Epithelial cell of esophagus (primary cell): ENCODE results near the gene PXDN.

ENCODE experiments used
- DNase-seq: peaks from one replicate; pipeline ENCODE4 v3.0.0; 2010; ENCODE audit warnings: low read depth
- H3K4me3 ChIP-seq: 2 replicates; pipeline ENCODE4 v1.5.1; 2011; ENCODE audit warnings: mild to moderate bottlenecking, low read length, control low read depth
- TF ChIP-seq, protein P1 (sequence below): IDR thresholded peaks from 2 replicates; pipeline ENCODE4 v1.5.1; 2011; ENCODE audit warnings: low read depth, mild to moderate bottlenecking, low read length, control low read depth, inconsistent platforms; ENCODE audit not compliant: insufficient read depth; ENCODE audit errors: missing control alignments

Gene PXDN

DNA sequence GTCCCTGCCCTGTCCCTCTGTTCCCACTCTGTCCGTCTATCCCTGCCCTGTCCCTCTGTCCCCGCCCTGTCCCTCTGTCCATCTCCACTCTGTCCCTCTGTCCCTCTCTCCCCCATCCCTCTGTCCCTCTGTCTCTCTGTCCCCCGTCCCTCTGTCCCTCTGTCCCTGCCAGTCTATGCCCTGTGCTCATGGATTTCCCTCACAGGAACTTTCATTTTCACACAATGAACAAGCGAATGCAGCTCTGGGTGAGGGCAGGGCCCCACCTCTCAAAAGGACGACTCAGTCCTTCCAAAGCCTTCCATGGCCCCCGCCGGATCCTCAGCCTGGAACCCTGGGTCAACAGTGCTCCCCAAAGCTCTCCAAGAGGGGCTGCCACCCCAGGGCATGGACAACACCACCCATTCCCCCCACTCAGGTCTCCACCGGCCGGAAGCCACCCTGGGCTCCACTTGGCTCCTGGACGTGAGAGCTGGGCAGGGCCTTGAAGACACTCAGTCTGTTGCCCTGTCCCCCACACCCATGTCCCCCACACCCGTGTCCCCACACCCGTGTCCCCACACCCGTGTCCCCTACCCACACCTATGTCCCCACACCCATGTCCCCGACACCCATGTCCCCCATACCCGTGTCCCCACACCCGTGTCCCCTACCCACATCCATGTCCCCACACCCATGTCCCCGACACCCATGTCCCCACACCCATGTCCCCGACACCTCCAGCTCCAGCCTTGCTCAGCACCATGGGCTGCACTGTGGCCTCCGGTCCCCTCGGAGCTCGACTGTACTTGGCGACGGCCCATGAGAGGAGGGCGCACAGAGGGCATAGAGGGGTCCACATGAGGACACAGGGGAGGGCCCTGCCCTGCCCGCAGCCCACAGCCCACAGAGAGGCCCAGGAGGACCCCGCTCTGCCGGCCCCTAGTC, 156.0 kb downstream of the PXDN start:
- no peak overlapping the region for H3K4me3 ChIP-seq
- DNase-seq, result no peak
- TF ChIP-seq, protein P1, sequence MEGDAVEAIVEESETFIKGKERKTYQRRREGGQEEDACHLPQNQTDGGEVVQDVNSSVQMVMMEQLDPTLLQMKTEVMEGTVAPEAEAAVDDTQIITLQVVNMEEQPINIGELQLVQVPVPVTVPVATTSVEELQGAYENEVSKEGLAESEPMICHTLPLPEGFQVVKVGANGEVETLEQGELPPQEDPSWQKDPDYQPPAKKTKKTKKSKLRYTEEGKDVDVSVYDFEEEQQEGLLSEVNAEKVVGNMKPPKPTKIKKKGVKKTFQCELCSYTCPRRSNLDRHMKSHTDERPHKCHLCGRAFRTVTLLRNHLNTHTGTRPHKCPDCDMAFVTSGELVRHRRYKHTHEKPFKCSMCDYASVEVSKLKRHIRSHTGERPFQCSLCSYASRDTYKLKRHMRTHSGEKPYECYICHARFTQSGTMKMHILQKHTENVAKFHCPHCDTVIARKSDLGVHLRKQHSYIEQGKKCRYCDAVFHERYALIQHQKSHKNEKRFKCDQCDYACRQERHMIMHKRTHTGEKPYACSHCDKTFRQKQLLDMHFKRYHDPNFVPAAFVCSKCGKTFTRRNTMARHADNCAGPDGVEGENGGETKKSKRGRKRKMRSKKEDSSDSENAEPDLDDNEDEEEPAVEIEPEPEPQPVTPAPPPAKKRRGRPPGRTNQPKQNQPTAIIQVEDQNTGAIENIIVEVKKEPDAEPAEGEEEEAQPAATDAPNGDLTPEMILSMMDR, result no peak

DNA sequence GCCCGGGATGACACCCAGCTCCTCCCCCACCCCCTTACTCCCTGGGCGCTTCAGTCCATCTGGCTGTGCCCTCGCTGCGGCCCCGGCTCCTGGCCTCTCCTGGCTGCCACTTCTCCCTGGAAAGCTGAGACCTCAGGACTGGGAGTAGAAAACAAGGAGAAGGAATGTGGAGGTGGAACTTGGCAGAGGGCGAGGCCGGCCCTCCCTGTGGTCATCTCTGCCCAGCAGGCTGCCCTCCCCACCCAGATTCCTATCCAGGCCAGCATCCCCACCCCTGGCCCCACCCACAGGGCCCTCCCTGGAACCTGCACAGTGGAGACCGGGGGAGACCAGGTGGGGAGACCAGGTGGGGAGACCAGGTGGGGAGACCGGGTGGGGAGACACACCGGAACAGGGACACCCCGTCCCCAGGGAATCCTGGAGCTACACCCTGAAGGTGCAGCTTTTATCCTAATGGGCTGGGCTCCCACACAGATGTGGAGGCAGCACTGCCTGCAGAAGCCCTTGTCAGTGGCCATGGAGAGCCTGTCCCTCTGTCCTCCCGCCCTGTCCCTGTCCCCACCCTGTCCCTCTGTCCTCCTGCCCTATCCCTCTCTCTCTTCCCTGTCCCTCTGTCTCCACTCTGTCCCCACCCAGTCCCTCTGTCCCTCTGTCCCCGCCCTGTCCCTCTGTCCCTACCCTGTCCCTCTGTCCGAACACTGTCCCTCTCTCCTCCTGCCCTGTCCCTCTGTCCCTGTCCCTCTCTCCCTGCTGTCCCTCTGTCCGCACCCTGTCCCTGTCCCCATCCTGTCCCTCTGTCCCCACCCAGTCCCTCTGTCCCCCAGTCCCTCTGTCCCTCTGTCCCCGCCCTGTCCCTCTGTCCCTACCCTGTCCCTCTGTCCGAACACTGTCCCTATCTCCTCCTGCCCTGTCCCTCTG, 157.1 kb downstream of the PXDN start:
- H3K4me3 ChIP-seq, result no peak overlapping the region
- DNase-seq, result no peak
- TF ChIP-seq, protein P1, result no peak

DNA sequence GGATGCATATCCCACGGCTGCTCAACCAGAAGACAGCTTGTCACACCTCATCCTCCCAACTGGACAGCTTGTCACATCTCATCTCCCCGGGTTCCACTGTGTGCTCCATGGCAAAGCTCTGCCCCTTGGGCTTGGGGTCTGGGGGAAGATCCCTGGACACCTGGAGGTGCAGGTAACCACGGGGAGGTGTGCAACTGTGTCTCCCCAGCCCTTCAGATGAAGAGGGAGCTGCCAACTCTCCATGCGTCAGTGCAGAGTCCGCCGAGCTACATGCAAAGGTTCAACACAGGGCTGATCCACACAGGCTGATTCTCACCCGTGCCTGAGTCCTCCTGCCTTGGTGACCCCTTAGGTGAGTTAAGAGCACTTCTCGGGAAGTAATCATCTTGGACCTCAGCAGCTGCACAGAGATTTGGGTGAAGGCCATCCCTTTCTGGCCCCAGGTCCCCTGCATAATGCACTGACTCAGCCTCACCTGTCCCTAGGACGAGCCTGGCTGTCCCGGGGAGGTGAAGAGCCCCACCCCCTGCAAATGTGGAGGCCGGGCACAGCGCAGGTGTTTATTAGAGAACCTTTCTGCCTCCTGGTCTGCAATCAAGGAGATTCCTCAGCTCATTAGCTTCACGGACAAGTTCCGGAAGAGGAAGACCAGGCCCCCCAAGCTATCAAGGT, 157.9 kb downstream of the PXDN start:
- DNase-seq, result no peak
- TF ChIP-seq, protein P1, result no peak
- no peak overlapping the region for H3K4me3 ChIP-seq

DNA sequence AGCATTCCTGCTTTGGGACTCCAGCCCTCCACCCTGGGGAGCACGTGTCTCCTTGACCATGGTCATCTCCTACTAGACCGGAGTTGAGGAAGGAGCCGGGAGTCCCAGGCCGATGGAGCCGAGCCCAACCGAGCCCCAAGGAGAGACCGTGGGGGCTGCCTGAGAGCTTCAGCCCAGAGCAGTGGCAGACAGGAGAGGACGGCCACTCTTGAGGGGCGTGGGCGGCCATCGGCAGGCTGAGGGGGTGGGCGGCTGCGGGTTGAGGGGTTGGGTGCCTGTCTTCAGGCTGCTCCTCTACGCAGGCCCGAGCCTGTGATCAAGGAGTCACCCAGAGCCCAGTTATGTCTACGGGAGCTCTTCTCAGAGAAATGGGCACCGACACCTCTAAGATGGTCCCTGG, 158.7 kb downstream of the PXDN start:
- H3K4me3 ChIP-seq, result no peak overlapping the region
- TF ChIP-seq, protein P1, result no peak
- DNase-seq, result no peak

DNA sequence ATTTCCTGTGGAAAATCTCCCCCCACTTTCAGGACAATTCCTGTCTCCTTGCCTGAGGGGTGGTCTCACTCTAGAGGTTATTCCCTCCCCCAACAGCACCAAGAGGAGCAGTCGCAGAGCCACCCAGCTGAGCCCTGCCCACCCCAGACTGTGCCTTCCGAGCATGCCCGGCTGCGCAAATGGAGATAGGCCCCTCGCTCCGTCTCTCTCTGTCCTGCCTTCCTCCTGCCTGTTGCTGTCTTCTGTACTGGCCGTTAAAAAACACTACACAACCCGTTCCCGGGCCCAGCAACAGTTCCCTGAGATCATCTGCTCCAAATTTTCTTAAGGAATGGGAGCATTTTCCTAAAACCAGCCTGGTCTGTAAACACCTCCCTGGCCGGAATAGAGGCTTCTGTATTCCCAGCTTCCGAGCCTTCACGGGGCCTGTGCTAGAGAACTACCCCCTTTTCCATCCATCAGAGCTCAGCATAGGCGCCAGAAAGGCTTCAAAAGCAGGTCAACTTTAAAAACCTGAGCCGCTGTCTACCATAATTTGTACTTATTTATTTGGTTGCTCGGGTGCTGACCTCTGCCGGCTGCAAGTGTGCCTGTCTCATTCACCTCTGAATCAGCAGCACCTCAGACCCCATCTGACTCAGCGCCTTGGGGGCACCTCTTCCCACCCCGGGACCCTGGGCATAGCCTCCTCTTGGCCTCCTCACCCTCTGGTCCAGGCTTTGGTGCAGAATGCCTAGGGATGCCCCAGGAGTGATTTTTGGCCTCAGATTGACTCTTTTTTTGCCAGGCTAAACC, 159.4 kb downstream of the PXDN start:
- no peak overlapping the region for H3K4me3 ChIP-seq
- TF ChIP-seq, protein P1, result no peak
- no peak for DNase-seq

DNA sequence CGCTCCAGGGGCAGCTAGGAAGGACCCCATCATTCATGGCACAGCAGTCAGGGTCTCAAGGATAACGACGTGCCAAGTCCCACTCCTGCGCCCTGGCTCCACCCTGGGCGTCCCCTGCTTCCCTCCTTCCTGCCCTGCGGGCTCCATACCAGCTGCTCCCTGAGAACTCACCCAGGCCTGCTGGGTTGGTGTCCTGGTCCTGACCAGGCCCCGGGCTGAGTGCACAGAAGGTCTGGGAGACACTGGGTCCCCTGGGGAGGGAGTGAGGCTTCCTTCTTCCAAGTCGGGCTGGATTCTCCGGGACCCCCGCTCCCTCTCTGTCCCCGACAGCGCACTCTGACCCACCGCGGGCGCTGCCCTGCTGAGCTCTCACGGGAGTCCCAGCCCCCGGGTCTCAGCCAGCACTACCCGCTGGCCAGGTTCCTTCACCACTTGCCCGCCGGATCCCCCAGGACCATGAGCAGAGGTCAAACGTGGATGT, 160.2 kb downstream of the PXDN start:
- no peak for DNase-seq
- TF ChIP-seq, protein P1, result no peak
- H3K4me3 ChIP-seq, result no peak overlapping the region
